ACC112 (cell line): ENCODE results near the gene PTPN9.
A peak's percentile ranks its signal among the peaks of the same experiment; 100 is the strongest.
"Not testable (repeated sequence)": the region's sequence is repeated elsewhere in the genome, so short reads cannot be mapped to it uniquely, and the experiment has no call there.

Experiments
- H2AFZ ChIP-seq: fragments of 200-600 bp; sonication (generic); one replicate; pipeline ENCODE4 v1.6.0; 2017; ENCODE audit warnings: antibody characterized with exemption, low read length; ENCODE audit not compliant: unreplicated experiment
- H3K27ac ChIP-seq: fragments of 200-600 bp; sonication (generic); 2 replicates; pipeline ENCODE4 v1.5.1; 2014; ENCODE audit warnings: low read depth, mild to moderate bottlenecking, antibody characterized with exemption, low read length, moderate library complexity
- H3K27me3 ChIP-seq: fragments of 200-600 bp; sonication (generic); 2 replicates; pipeline ENCODE4 v1.6.1; 2014; ENCODE audit warnings: mild to moderate bottlenecking, antibody characterized with exemption, low read length, moderate library complexity, mixed read lengths; ENCODE audit not compliant: insufficient read depth
- H3K36me3 ChIP-seq: fragments of 200-600 bp; sonication (generic); 2 replicates; pipeline ENCODE4 v1.6.1; 2016; ENCODE audit warnings: mild to moderate bottlenecking, antibody characterized with exemption, low read length, moderate library complexity, mixed read lengths; ENCODE audit not compliant: insufficient read depth
- H3K4me1 ChIP-seq: fragments of 200-600 bp; sonication (generic); one replicate; pipeline ENCODE4 v1.6.1; 2016; ENCODE audit warnings: low read length, mixed read lengths; ENCODE audit not compliant: insufficient read depth, unreplicated experiment, control insufficient read depth
- H3K4me3 ChIP-seq: fragments of 200-600 bp; sonication (generic); 2 replicates; pipeline ENCODE4 v1.5.1; 2014; ENCODE audit warnings: mild to moderate bottlenecking, low read depth, low read length
- H3K79me2 ChIP-seq: fragments of 200-600 bp; sonication (generic); one replicate; pipeline ENCODE4 v1.6.0; 2016; ENCODE audit warnings: low read length; ENCODE audit not compliant: control insufficient read depth, unreplicated experiment, insufficient read depth

The PTPN9 gene

GRCh38 chr15:75452865-75453702 lies 126.0 kb downstream of the PTPN9 start:
- Histone ChIP-seq H3K79me2 (peaks cover 20% of the 10 kb centered on the region), H3K4me1 (peaks cover 20% of the 10 kb centered on the region), H3K27ac (peak overlapping the region; percentile 84), H3K36me3 (no peaks in the 10 kb centered on the region), H2AFZ (peak overlapping the region; percentile 33), H3K27me3 (no peaks in the 10 kb centered on the region), H3K4me3 (peak overlapping the region; percentile 79)

GRCh38 chr15:75452364-75452864 lies 126.7 kb downstream of the PTPN9 start:
- peaks cover 27% of the 10 kb centered on the region for H3K79me2 ChIP-seq
- no peaks in the 10 kb centered on the region for H3K36me3 ChIP-seq
- H3K27ac ChIP-seq: peak overlapping the region; percentile 84
- H2AFZ ChIP-seq: peak overlapping the region; percentile 7
- H3K4me3 ChIP-seq: peak overlapping the region; percentile 79
- peaks cover 20% of the 10 kb centered on the region for H3K4me1 ChIP-seq
- H3K27me3 ChIP-seq: no peaks in the 10 kb centered on the region

- no peaks in the 10 kb centered on the region for H3K36me3 ChIP-seq
- peak within 1 kb of the TSS; percentile 90 for H3K4me3 ChIP-seq
- peak within 1 kb of the TSS; percentile 77 for H2AFZ ChIP-seq
- peak within 1 kb of the TSS; percentile 94 for H3K27ac ChIP-seq
- H3K79me2 ChIP-seq: peaks cover 33% of the 10 kb centered on the region
- H3K4me1 ChIP-seq: peaks cover 17% of the 10 kb centered on the region
- H3K27me3 ChIP-seq: no peaks in the 10 kb centered on the region
These were observed 127.3 kb downstream of the PTPN9 start, which contains the start of gene SIN3A for GRCh38 chr15:75451674-75452363. SIN3A (minus strand) TSS chr15:75451690; CDS start chr15:75430375, 21,315 bp downstream.

GRCh38 chr15:75451202-75451673 lies 127.9 kb downstream of the PTPN9 start:
- peaks cover 39% of the 10 kb centered on the region for H3K79me2 ChIP-seq
- H3K36me3 ChIP-seq: no peaks in the 10 kb centered on the region
- H3K27me3 ChIP-seq: no peaks in the 10 kb centered on the region
- H3K4me1 ChIP-seq: peaks cover 11% of the 10 kb centered on the region
- peak overlapping the region; percentile 90 for H3K4me3 ChIP-seq
- H2AFZ ChIP-seq: peak overlapping the region; percentile 77
- peak overlapping the region; percentile 94 for H3K27ac ChIP-seq

GRCh38 chr15:75450307-75451201 lies 128.6 kb downstream of the PTPN9 start:
- no peak overlapping the region for H2AFZ ChIP-seq

GRCh38 chr15:75449585-75450306 lies 129.4 kb downstream of the PTPN9 start:
- peak overlapping the region; percentile 71 for H3K27ac ChIP-seq
- no peaks in the 10 kb centered on the region for H3K27me3 ChIP-seq
- no peak overlapping the region for H2AFZ ChIP-seq
- H3K4me3 ChIP-seq: peak overlapping the region; percentile 90
- H3K36me3 ChIP-seq: no peaks in the 10 kb centered on the region
- peaks cover 45% of the 10 kb centered on the region for H3K79me2 ChIP-seq
- peaks cover 10% of the 10 kb centered on the region for H3K4me1 ChIP-seq

More at GRCh38 chr15:75450307-75451201, 128.6 kb downstream of the PTPN9 start:
- H3K79me2 ChIP-seq: peaks cover 45% of the 10 kb centered on the region
- peaks cover 10% of the 10 kb centered on the region for H3K4me1 ChIP-seq
- H3K4me3 ChIP-seq: peak overlapping the region; percentile 90
- peak overlapping the region; percentile 71 for H3K27ac ChIP-seq
- H3K36me3 ChIP-seq: no peaks in the 10 kb centered on the region
- H3K27me3 ChIP-seq: no peaks in the 10 kb centered on the region

GRCh38 chr15:75448171-75448570 lies 130.9 kb downstream of the PTPN9 start:
- peaks cover 21% of the 10 kb centered on the region for H3K4me1 ChIP-seq
- H3K36me3 ChIP-seq, H2AFZ ChIP-seq, H3K27ac ChIP-seq, H3K4me3 ChIP-seq, H3K27me3 ChIP-seq: not testable (repeated sequence)
- peaks cover 55% of the 10 kb centered on the region for H3K79me2 ChIP-seq

GRCh38 chr15:75446151-75446550 lies 133.0 kb downstream of the PTPN9 start:
- no peak overlapping the region for H3K27ac ChIP-seq
- peaks cover 24% of the 10 kb centered on the region for H3K4me1 ChIP-seq
- H2AFZ ChIP-seq: no peak overlapping the region
- H3K27me3 ChIP-seq: no peaks in the 10 kb centered on the region
- H3K36me3 ChIP-seq: peaks cover 5% of the 10 kb centered on the region; the same call in 1 of the 2 replicates
- peaks cover 71% of the 10 kb centered on the region for H3K79me2 ChIP-seq
- H3K4me3 ChIP-seq: no peak overlapping the region

GRCh38 chr15:75445324-75445723 lies 133.8 kb downstream of the PTPN9 start:
- not testable (repeated sequence) for H3K4me3 ChIP-seq, H2AFZ ChIP-seq, H3K27me3 ChIP-seq, H3K36me3 ChIP-seq, H3K27ac ChIP-seq
- Histone ChIP-seq H3K4me1 (peaks cover 24% of the 10 kb centered on the region), H3K79me2 (peaks cover 78% of the 10 kb centered on the region)
